Cardiac muscle cell (in vitro differentiated cells and primary cell): Measurements from ENCODE around the gene KRT10. TPM values are rescaled to one million over a fixed set of nuclear protein-coding genes. Genes with fewer than 3 reads are reported as not detected.
A peak's percentile ranks its signal among the peaks of the same experiment; 100 is the strongest.

Experiments
- DNase-seq, 2 donors: peaks; one replicate each; pipeline versions ENCODE4 v3.0.0 to v3.0.0-alpha.2; 2010 to 2017; ENCODE audit warnings: low read depth in 1 of 2, low spot score in 1 of 2
- H3K27ac ChIP-seq: fragments of 200-600 bp; sonication (generic); 2 replicates; pipeline ENCODE4 v1.5.1; 2016
- H3K27me3 ChIP-seq: fragments of 200-600 bp; sonication (generic); 2 replicates; pipeline ENCODE4 v1.6.0; 2016; ENCODE audit warnings: control low read depth
- H3K36me3 ChIP-seq: fragments of 200-600 bp; sonication (generic); 2 replicates; pipeline ENCODE4 v1.5.1; 2016; ENCODE audit warnings: control low read depth
- H3K4me1 ChIP-seq: fragments of 200-600 bp; sonication (generic); 2 replicates; pipeline ENCODE4 v1.8.1; 2017; ENCODE audit warnings: low read depth, mild to moderate bottlenecking, mixed run types
- H3K4me3 ChIP-seq: fragments of 200-600 bp; sonication (generic); 2 replicates; pipeline ENCODE4 v1.5.1; 2016; ENCODE audit warnings: mild to moderate bottlenecking
- H3K9me3 ChIP-seq: fragments of 200-600 bp; sonication (generic); 2 replicates; pipeline ENCODE4 v1.5.1; 2017; ENCODE audit warnings: low read depth, mild to moderate bottlenecking, control low read depth
- CTCF ChIP-seq: IDR thresholded peaks from 2 replicates; pipeline ENCODE4 v1.5.1; 2012; ENCODE audit warnings: low read depth, mild to moderate bottlenecking, low read length
- polyA plus RNA-seq: library from polyadenylated mRNA; unstranded; fragments of >200 nt; fragmentation: Nextera tagmentation; extraction: Ambion mirVana; gene quantifications from 2 replicates; pipeline ENCODE4 v1.2.1, GENCODE V29; 2016
- total RNA-seq: library from RNA; depleted of rRNA; stranded (reverse); fragments of >200 nt; gene quantifications from 2 replicates; pipeline ENCODE4 v1.2.3, GENCODE V29; 2016

Gene KRT10
- total and polyA plus RNA-seq, 2 experiments from 2014 or later, result 30.1 to 131 TPM

DNA sequence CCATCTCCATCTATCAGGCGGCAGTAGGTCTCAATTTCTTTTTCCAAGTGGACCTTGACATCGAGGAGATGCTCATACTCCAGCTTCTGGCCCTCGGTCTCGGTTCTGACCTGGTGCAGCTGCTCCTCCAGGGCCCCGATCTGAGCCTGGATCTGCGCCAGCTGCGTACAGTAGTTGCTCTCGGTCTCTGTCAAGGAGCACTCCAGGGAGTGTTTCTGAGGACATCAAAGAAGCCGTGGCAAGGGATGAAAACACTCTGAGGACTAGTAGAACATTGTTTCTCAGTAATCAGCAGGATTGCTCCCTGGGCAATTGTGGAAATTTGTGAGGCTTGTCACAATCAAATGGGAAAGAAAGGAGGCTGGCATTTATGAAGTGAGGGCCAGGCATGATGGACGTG lies 28.6 kb downstream of the KRT10 start:
- H3K27me3 ChIP-seq, result peaks cover 25% of the 10 kb centered on the region
- no peak for DNase-seq
- no peak for TF ChIP-seq CTCF
- H3K9me3 ChIP-seq, result no peaks in the 10 kb centered on the region
- no peaks in the 10 kb centered on the region for H3K4me1 ChIP-seq
- no peak overlapping the region for H3K4me3 ChIP-seq
- H3K27ac ChIP-seq, result no peak overlapping the region
- H3K36me3 ChIP-seq, result no peaks in the 10 kb centered on the region

- H3K9me3 ChIP-seq, result no peaks in the 10 kb centered on the region
- peak; percentile 71 for TF ChIP-seq CTCF
- DNase-seq, result peak; percentile 40 to 62
- H3K4me1 ChIP-seq, result no peaks in the 10 kb centered on the region
- H3K27ac ChIP-seq, result no peak overlapping the region
- no peaks in the 10 kb centered on the region for H3K36me3 ChIP-seq
- no peak overlapping the region for H3K4me3 ChIP-seq
- peaks cover 17% of the 10 kb centered on the region for H3K27me3 ChIP-seq
Observed at GRCh38 chr17:40791787-40792436, 30.5 kb downstream of the KRT10 start.

- DNase-seq, result no peak
- Histone ChIP-seq H3K27ac (no peak overlapping the region), H3K4me1 (no peaks in the 10 kb centered on the region), H3K4me3 (no peak overlapping the region), H3K9me3 (no peaks in the 10 kb centered on the region), H3K27me3 (peaks cover 14% of the 10 kb centered on the region), H3K36me3 (no peaks in the 10 kb centered on the region)
- TF ChIP-seq CTCF, result no peak
Observed at GRCh38 chr17:40791111-40791510, 31.3 kb downstream of the KRT10 start.

DNA sequence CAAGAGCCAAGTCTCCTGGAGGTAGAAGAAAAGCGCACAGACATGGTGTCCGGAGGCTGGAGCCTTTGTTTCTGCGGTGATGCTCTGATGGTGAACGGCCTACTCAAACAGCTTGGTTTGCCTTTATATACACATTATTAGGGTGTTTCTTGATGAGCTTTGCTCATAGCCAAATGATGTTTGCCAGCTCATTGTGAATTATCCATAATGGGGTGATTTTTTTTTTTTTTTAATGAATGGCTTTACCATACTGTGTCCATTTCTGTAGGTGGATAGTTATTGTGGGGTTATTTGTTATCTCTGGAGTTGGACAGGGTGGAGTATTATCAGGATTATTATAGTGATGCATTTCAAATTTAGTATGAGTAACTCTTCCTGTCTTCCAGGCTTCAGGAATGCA lies 40.0 kb downstream of the KRT10 start, which contains the start of gene KRT27:
KRT27 (minus strand) TSS at position 101 of the 400 bp plus-strand sequence; CDS start at position 44, 57 bp downstream.
- no peak within 1 kb of the TSS for H3K4me3 ChIP-seq
- no peaks in the 10 kb centered on the region for H3K9me3 ChIP-seq
- DNase-seq, result no peak
- H3K36me3 ChIP-seq, result no peaks in the 10 kb centered on the region
- no peaks in the 10 kb centered on the region for H3K4me1 ChIP-seq
- no peak within 1 kb of the TSS for H3K27ac ChIP-seq
- no peak for TF ChIP-seq CTCF
- peaks cover 16% of the 10 kb centered on the region for H3K27me3 ChIP-seq

DNA sequence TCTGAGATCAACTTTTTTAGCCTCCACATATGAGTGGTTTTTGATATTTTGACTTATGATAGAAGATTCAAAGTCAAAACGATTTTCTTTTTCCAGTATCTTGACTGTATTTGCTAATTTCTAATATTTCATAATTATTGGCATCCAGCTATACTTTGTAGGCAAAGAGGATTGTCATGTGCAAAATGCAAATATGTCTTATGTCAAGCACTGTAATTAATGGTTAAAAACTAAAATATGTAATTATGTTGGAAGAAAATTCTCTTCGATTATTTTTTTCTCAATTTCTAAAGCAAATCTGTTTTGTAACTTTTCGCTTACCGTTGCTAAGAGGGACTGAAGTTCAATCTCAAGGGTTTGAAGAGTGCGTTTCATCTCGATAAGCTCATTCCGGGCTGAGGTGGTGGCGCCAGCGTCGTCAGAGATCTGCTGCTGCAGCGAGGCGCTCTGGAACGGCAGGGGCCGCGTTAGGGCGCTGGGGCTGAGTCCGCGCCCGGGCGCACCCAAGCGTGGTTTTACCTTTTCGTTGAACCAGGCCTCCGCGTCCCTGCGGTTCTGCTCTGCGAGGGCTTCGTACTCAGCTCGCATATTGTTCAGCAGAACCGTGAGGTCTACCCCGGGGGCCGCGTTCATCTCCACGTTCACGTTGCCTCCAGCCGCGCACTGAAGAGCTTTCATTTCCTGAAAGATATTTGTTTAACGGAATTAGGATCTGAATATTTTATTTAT lies 43.1 kb downstream of the KRT10 start:
- H3K27ac ChIP-seq, result no peak overlapping the region
- H3K9me3 ChIP-seq, result no peaks in the 10 kb centered on the region
- no peaks in the 10 kb centered on the region for H3K4me1 ChIP-seq
- H3K4me3 ChIP-seq, result no peak overlapping the region
- TF ChIP-seq CTCF, result no peak
- peaks cover 17% of the 10 kb centered on the region for H3K27me3 ChIP-seq
- H3K36me3 ChIP-seq, result no peaks in the 10 kb centered on the region
- peak in 1 of 2 donors; percentile 17 for DNase-seq
